Measurements from ENCODE around the gene ACKR2.

- no peak for TF ChIP-seq CTCF (IDR thresholded peaks at IDR 0.05)
- no peak for TF ChIP-seq POLR2AphosphoS5 (IDR thresholded peaks at IDR 0.05)
These were observed 4.5 kb upstream of the ACKR2 start for GRCh38 chr3:42804831-42805132.

All from stomach (tissue), 4 donors.